Ascending aorta (tissue), 2 donors: ENCODE data around the gene LILRB4. TPM values are rescaled to one million over a fixed set of nuclear protein-coding genes. Genes with fewer than 3 reads are reported as not detected.

Experiments
- DNase-seq, 2 donors: peaks; one replicate each; pipeline ENCODE4 v3.0.0-alpha.2; 2019; ENCODE audit warnings: low spot score in 2 of 2
- H3K27ac ChIP-seq, 2 donors: fragments of 200-600 bp; sonication (generic); one replicate each; pipeline ENCODE4 v1.5.1; 2016 to 2017; ENCODE audit warnings: mild to moderate bottlenecking in 1 of 2
- H3K27me3 ChIP-seq: fragments of 200-600 bp; sonication (generic); one replicate; pipeline ENCODE4 v1.5.1; 2017
- H3K36me3 ChIP-seq, 2 donors: fragments of 200-600 bp; sonication (generic); one replicate each; pipeline ENCODE4 v1.5.1; 2016
- H3K4me1 ChIP-seq, 2 donors: fragments of 200-600 bp; sonication (generic); one replicate each; pipeline ENCODE4 v1.5.1; 2016 to 2017; ENCODE audit warnings: mild to moderate bottlenecking in 1 of 2
- H3K4me3 ChIP-seq, 2 donors: fragments of 200-600 bp; sonication (generic); one replicate each; pipeline ENCODE4 v1.5.1; 2016 to 2017; ENCODE audit warnings: mild to moderate bottlenecking in 1 of 2
- H3K9me3 ChIP-seq, 2 donors: fragments of 200-600 bp; sonication (generic); one replicate each; pipeline ENCODE4 v1.5.1; 2016
- intact Hi-C: fragments of 100-400 bp; cut with DNase I; formaldehyde crosslinking; loops from one replicate; pipeline ENCODE4 v1.15.1; 2023
- total RNA-seq: library from RNA; depleted of rRNA; stranded (reverse); fragments of >200 nt; gene quantifications from one replicate; pipeline ENCODE4 v1.1.0, GENCODE V29; 2016
- TF ChIP-seq, protein P1 (sequence below), 3 experiments: fragments of 200-600 bp in 2 of 3; fragments of 450-650 bp in 1 of 3; sonication (generic) in 2 of 3; IDR thresholded peaks; one replicate each; pipeline ENCODE4 v1.5.1; 2016 to 2019; ENCODE audit warnings: antibody characterized with exemption in 3 of 3, mild to moderate bottlenecking in 1 of 3, moderate library complexity in 1 of 3

The LILRB4 gene
- total RNA-seq, result 0.64 TPM

DNA sequence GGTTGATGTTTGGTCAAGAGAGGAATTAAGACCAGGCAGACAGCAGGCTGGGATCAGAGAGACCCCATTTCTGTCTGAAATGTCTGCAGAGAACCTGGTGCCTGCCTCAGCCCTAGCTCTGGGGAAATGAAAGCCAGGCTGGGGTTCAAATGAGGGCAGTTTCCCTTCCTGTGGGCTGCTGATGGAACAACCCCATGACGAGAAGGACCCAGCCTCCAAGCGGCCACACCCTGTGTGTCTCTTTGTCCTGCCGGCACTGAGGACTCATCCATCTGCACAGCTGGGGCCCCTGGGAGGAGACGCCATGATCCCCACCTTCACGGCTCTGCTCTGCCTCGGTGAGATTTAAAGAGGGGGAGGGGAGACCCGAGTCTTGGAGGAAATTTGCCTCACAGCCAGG, at the start of gene LILRB4:
LILRB4 (plus strand) TSS at position 256 of the 400 bp plus-strand sequence; CDS start at position 305, 49 bp downstream.
- peak in 1 of 2 donors; percentile 67 for DNase-seq
- Histone ChIP-seq H3K27ac (no peak within 1 kb of the TSS), H3K36me3 (no peaks in the 10 kb centered on the region), H3K4me1 (no peaks in the 10 kb centered on the region), H3K9me3 (no peaks in the 10 kb centered on the region), H3K27me3 (no peaks in the 10 kb centered on the region), H3K4me3 (peak within 1 kb of the TSS in 1 of 2 donors; percentile 15)
- TF ChIP-seq, protein P1, sequence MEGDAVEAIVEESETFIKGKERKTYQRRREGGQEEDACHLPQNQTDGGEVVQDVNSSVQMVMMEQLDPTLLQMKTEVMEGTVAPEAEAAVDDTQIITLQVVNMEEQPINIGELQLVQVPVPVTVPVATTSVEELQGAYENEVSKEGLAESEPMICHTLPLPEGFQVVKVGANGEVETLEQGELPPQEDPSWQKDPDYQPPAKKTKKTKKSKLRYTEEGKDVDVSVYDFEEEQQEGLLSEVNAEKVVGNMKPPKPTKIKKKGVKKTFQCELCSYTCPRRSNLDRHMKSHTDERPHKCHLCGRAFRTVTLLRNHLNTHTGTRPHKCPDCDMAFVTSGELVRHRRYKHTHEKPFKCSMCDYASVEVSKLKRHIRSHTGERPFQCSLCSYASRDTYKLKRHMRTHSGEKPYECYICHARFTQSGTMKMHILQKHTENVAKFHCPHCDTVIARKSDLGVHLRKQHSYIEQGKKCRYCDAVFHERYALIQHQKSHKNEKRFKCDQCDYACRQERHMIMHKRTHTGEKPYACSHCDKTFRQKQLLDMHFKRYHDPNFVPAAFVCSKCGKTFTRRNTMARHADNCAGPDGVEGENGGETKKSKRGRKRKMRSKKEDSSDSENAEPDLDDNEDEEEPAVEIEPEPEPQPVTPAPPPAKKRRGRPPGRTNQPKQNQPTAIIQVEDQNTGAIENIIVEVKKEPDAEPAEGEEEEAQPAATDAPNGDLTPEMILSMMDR (IDR thresholded peaks at IDR 0.05), result no peak
- intact Hi-C loops, result no loop called here

DNA sequence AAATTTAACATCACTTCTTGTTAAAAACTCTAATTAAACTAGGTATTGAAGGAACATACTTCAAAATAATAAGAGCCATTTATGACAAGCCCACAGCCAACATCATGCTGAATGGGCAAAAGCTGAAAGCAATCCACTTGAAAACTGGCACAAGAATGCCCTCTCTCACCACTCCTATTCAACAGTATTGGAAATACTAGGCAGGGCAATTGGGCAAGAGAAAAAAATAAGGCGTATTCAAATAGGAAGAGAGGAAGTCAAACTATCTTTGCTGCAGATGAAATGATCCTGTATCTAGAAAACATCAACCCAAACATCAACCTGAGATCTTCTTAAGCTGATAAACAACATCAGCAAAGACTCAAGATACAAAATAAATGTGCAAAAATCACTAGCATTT, 48.1 kb upstream of the LILRB4 start:
- intact Hi-C loops, result no loop called here
- no peak for DNase-seq
- no peaks in the 10 kb centered on the region for H3K36me3 ChIP-seq

DNA sequence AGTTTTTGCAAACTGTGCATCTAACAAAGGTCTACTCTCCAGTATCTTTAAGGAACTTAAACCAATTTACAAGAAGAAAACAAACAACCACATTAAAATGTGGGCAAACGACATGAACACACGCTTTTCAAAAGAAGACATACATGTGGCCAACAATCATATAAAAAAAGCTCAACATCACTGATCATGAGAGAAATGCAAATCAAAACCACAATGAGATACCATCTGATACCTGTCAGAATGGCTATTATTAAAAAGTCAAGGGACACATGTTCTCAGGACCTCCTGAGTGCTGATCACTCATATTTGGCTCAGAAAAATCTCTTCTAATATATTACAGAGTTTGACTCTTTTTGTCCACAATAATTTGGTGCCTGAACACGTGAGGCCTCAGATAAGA, 46.7 kb upstream of the LILRB4 start:
- Histone ChIP-seq H3K36me3 (no peaks in the 10 kb centered on the region), H3K27me3 (no peaks in the 10 kb centered on the region), H3K27ac (no peak overlapping the region), H3K4me1 (no peaks in the 10 kb centered on the region), H3K9me3 (no peaks in the 10 kb centered on the region), H3K4me3 (no peak overlapping the region)
- intact Hi-C loops, result no loop called here
- no peak for DNase-seq
- TF ChIP-seq, protein P1 (IDR thresholded peaks at IDR 0.05), result no peak

More for the DNA sequence above, 48.1 kb upstream of the LILRB4 start:
- H3K27me3 ChIP-seq, result no peaks in the 10 kb centered on the region
- peaks cover 0 to 3% of the 10 kb centered on the region in 2 donors for H3K9me3 ChIP-seq
- no peak overlapping the region for H3K4me3 ChIP-seq
- TF ChIP-seq, protein P1 (IDR thresholded peaks at IDR 0.05), result no peak
- H3K4me1 ChIP-seq, result no peaks in the 10 kb centered on the region
- no peak overlapping the region for H3K27ac ChIP-seq

DNA sequence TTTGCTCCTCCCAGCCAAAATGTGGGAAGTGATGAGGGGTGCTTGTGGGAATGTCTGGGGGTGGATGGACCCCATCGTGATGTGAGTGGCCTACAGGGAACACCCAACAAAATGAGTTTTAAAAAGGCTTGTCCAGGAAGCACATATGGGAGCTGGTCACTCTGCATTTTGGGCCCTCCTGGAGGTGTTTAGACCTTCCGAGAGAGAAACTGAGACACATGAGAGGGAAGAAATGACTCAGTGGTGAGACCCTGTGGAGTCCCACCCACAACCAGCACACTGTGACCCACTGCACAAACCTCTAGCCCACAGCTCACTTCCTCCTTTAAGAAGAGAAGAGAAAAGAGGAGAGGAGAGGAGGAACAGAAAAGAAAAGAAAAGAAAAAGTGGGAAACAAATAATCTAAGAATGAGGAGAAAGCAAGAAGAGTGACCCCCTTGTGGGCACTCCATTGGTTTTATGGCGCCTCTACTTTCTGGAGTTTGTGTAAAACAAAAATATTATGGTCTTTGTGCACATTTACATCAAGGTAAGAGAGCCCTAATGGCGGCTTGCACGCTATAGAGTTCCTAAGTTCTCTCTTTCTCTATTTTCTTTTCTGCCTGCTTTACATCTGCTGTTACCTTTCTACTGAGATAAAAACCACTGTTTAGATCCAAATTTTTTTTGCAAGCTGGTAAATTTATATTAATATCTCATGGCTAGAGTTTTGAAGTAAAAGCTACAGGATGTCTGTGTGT, 45.8 kb upstream of the LILRB4 start:
- no peaks in the 10 kb centered on the region for H3K36me3 ChIP-seq
- no peaks in the 10 kb centered on the region for H3K9me3 ChIP-seq
- no peak overlapping the region for H3K27ac ChIP-seq
- intact Hi-C loops, result no loop called here
- no peaks in the 10 kb centered on the region for H3K4me1 ChIP-seq
- DNase-seq, result no peak
- no peak overlapping the region for H3K4me3 ChIP-seq
- TF ChIP-seq, protein P1 (IDR thresholded peaks at IDR 0.05), result no peak
- H3K27me3 ChIP-seq, result no peaks in the 10 kb centered on the region

DNA sequence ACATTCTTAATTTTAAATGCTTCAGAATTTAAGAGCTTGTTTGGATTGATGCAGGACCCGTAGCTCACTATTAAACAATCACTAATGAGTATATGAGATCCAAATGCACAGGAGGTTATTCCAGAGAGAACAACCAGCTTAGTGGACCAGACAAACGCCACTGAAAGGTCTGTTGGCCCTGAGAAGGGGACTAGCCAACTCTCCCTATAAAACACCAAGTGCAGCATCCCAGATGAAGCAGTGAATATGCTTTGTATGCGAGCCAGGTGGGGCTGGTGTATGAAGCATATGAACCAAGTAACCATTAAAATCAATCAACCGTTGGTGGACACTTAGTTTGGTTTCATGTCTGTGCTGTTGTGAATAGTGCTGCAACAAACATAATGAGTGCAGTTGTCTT, 42.3 kb upstream of the LILRB4 start:
- no peak for DNase-seq
- intact Hi-C loops, result no loop called here
- TF ChIP-seq, protein P1 (IDR thresholded peaks at IDR 0.05), result no peak
- H3K27me3 ChIP-seq, result no peaks in the 10 kb centered on the region
- no peak overlapping the region for H3K27ac ChIP-seq
- H3K4me1 ChIP-seq, result no peaks in the 10 kb centered on the region
- H3K4me3 ChIP-seq, result no peak overlapping the region
- no peaks in the 10 kb centered on the region for H3K36me3 ChIP-seq
- H3K9me3 ChIP-seq, result no peaks in the 10 kb centered on the region
